ENCODE measurements around the gene CORO7.

GRCh38 chr16:4419402-4419959 is 3.1 kb upstream of the CORO7 start:
- no peak for TF ChIP-seq CTCF (IDR thresholded peaks at IDR 0.05)
- TF ChIP-seq POLR2A (IDR thresholded peaks at IDR 0.05), result no peak
